ENCODE results near the gene FABP7.
A peak's percentile ranks its signal among the peaks of the same experiment; 100 is the strongest.

Gene FABP7

DNA sequence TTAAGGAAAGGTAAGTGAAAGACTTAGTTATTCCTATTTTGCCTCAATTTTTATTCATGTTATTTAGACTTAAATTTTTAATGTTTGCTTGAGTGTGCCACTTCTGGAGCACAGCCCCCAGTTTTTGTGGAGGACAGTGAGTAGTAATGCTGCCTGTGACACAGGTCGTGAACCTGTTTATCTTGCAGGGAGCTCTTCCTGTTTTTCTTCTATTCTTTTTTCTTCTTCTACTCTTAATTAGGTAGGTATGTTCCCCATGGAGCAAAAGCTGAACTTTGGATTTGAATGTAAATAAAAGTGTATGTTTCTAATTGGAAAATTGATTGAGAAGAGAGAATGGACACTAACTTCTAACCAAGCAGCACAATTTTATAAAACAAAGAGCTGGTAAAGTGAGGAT is 21.9 kb downstream of the FABP7 start:
- Histone ChIP-seq H3K4me3 (ENCODE audit: low read depth, low read length) (no peak overlapping the region), H3K9me3 (ENCODE audit: control insufficient read depth, low read length) (no peaks in the 10 kb centered on the region), H3K27ac (no peak overlapping the region), H3K4me1 (no peaks in the 10 kb centered on the region), H3K9ac (no peak overlapping the region), H3K27me3 (ENCODE audit: control insufficient read depth, insufficient read depth, low read length) (no peaks in the 10 kb centered on the region), H3K36me3 (ENCODE audit: control insufficient read depth, insufficient read depth, low read length) (no peaks in the 10 kb centered on the region), H2AFZ (no peak overlapping the region), H3K4me2 (ENCODE audit: low read length) (no peak overlapping the region), H3K79me2 (no peaks in the 10 kb centered on the region)
- TF ChIP-seq, protein P1, sequence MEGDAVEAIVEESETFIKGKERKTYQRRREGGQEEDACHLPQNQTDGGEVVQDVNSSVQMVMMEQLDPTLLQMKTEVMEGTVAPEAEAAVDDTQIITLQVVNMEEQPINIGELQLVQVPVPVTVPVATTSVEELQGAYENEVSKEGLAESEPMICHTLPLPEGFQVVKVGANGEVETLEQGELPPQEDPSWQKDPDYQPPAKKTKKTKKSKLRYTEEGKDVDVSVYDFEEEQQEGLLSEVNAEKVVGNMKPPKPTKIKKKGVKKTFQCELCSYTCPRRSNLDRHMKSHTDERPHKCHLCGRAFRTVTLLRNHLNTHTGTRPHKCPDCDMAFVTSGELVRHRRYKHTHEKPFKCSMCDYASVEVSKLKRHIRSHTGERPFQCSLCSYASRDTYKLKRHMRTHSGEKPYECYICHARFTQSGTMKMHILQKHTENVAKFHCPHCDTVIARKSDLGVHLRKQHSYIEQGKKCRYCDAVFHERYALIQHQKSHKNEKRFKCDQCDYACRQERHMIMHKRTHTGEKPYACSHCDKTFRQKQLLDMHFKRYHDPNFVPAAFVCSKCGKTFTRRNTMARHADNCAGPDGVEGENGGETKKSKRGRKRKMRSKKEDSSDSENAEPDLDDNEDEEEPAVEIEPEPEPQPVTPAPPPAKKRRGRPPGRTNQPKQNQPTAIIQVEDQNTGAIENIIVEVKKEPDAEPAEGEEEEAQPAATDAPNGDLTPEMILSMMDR (IDR thresholded peaks at IDR 0.05) = no peak

DNA sequence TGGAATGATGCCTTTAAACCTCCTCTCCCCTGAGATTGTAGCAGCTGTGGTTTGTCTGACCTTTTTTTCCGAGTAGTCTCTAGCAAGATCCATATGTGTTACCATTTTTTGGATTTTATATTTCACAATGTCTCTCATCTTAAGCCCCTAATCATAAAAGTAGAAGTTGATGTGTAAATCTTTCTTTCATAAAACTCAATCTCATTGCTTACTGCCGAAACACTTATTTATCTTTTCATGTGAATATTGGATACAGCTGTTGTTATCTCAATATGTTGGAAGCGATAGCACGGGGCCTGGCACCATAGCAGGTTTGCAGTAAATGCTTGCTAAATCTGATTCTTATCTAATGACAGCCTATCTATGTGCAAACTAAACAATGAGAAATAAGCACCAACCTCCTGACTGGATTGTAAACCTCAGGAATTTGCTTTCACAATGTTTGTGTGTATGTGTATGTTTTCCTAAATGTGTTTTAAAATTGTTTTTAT is 23.7 kb downstream of the FABP7 start:
- Histone ChIP-seq H3K4me3 (ENCODE audit: low read depth, low read length) (no peak overlapping the region), H3K4me1 (no peaks in the 10 kb centered on the region), H3K36me3 (ENCODE audit: control insufficient read depth, insufficient read depth, low read length) (no peaks in the 10 kb centered on the region), H3K4me2 (ENCODE audit: low read length) (peak overlapping the region; percentile 1), H3K9me3 (ENCODE audit: control insufficient read depth, low read length) (no peaks in the 10 kb centered on the region), H3K27me3 (ENCODE audit: control insufficient read depth, insufficient read depth, low read length) (no peaks in the 10 kb centered on the region), H3K9ac (no peak overlapping the region), H2AFZ (no peak overlapping the region), H3K27ac (no peak overlapping the region), H3K79me2 (no peaks in the 10 kb centered on the region)
- TF ChIP-seq, protein P1 (IDR thresholded peaks at IDR 0.05) = no peak

DNA sequence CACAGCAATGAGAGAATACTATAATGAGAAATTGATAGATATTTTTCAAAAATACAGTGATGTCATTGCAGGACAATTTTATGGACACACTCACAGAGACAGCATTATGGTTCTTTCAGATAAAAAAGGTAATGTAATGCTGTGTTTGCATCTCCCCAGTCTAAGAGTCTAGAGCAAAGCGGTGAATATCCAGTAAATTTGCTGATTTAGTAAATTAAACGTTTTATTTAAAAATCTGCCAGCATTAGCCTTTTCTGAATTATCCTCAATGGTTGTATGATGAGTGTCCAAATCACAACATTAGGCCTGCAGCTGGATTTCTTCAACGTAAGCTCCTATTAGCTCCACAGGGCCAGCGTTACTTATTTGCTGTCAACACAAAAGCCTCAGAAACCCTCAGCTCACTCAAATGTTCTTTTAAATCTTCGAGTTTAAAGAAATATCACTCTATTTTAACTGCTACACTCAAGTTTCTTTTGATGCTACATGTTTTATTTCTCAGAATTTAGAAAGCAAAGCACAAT is 25.5 kb downstream of the FABP7 start:
- H3K79me2 ChIP-seq = no peaks in the 10 kb centered on the region
- H3K27me3 ChIP-seq (ENCODE audit: control insufficient read depth, insufficient read depth, low read length) = no peaks in the 10 kb centered on the region
- no peak overlapping the region for H3K4me3 ChIP-seq (ENCODE audit: low read depth, low read length)
- TF ChIP-seq, protein P1 (IDR thresholded peaks at IDR 0.05) = no peak
- no peaks in the 10 kb centered on the region for H3K36me3 ChIP-seq (ENCODE audit: control insufficient read depth, insufficient read depth, low read length)
- no peak overlapping the region for H3K27ac ChIP-seq
- H2AFZ ChIP-seq = no peak overlapping the region
- H3K4me1 ChIP-seq = no peaks in the 10 kb centered on the region
- H3K9ac ChIP-seq = no peak overlapping the region
- H3K4me2 ChIP-seq (ENCODE audit: low read length) = no peak overlapping the region
- H3K9me3 ChIP-seq (ENCODE audit: control insufficient read depth, low read length) = no peaks in the 10 kb centered on the region

DNA sequence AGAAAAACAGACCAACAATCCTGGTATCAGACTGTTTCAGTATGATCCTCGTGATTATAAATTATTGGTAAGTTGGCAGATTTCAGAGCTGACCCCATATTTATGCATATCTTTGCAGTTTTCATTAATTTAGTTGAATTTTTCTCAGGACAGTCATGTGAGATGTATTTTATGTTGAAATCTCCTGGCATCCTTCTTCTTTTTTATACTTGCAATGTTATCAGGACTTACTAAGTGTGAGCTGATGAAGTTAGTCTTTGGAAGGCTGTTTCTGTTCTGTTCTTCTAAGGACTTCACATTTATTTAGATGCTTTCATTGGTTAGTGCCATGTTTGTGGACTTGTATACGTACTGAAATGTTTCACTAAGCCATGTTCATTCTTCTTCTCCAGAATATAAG is 26.8 kb downstream of the FABP7 start:
- TF ChIP-seq, protein P1 (IDR thresholded peaks at IDR 0.05) = no peak
- no peaks in the 10 kb centered on the region for H3K9me3 ChIP-seq (ENCODE audit: control insufficient read depth, low read length)
- H3K79me2 ChIP-seq = no peaks in the 10 kb centered on the region
- no peak overlapping the region for H3K4me2 ChIP-seq (ENCODE audit: low read length)
- no peak overlapping the region for H3K9ac ChIP-seq
- no peaks in the 10 kb centered on the region for H3K27me3 ChIP-seq (ENCODE audit: control insufficient read depth, insufficient read depth, low read length)
- H3K36me3 ChIP-seq (ENCODE audit: control insufficient read depth, insufficient read depth, low read length) = no peaks in the 10 kb centered on the region
- H3K4me3 ChIP-seq (ENCODE audit: low read depth, low read length) = no peak overlapping the region
- H2AFZ ChIP-seq = no peak overlapping the region
- no peaks in the 10 kb centered on the region for H3K4me1 ChIP-seq
- H3K27ac ChIP-seq = no peak overlapping the region

All from parathyroid adenoma (tissue), 2 donors.